OCI-M2 (cell line): ENCODE results near the gene PXDN.

Source experiments
- DNase-seq: peaks from one replicate; lab custom pipeline; 2025; ENCODE audit not compliant: unreplicated experiment; lab: John Stamatoyannopoulos, UW

Gene PXDN

GRCh38 chr2:1651121-1652033 is 92.9 kb downstream of the PXDN start:
- no peak for DNase-seq

- no peak for DNase-seq
These were observed 94.0 kb downstream of the PXDN start for GRCh38 chr2:1650085-1650872.

- no peak for DNase-seq
These were observed 94.9 kb downstream of the PXDN start for GRCh38 chr2:1649103-1650084.

GRCh38 chr2:1648241-1649102 is 95.8 kb downstream of the PXDN start:
- no peak for DNase-seq

GRCh38 chr2:1647417-1648240 is 96.7 kb downstream of the PXDN start:
- DNase-seq: no peak

- no peak for DNase-seq
These were observed 98.4 kb downstream of the PXDN start for GRCh38 chr2:1645761-1646476.

- no peak for DNase-seq
These were observed 99.9 kb downstream of the PXDN start for GRCh38 chr2:1644427-1644826.

- DNase-seq: no peak
These were observed 101.2 kb downstream of the PXDN start for GRCh38 chr2:1642993-1643619.

- no peak for DNase-seq
These were observed 102.1 kb downstream of the PXDN start for GRCh38 chr2:1642066-1642861.

GRCh38 chr2:1641523-1641922 is 102.8 kb downstream of the PXDN start:
- DNase-seq: no peak

- no peak for DNase-seq
These were observed 103.8 kb downstream of the PXDN start for GRCh38 chr2:1640301-1641135.

GRCh38 chr2:1639086-1639858 is 105.0 kb downstream of the PXDN start:
- DNase-seq: no peak

- DNase-seq: no peak
These were observed 105.9 kb downstream of the PXDN start for GRCh38 chr2:1638281-1638860.

GRCh38 chr2:1636791-1637415 is 107.4 kb downstream of the PXDN start:
- DNase-seq: no peak

- no peak for DNase-seq
These were observed 108.5 kb downstream of the PXDN start for GRCh38 chr2:1635823-1636222.
